Left hindlimb (tissue), 1 donor: ENCODE data around the gene FDX1.

ENCODE experiments used
- DNase-seq: peaks from one replicate; pipeline ENCODE4 v3.0.0-alpha.2; 2018

The FDX1 gene

GRCh38 chr11:110513259-110513801, 83.6 kb downstream of the FDX1 start:
- peak; percentile 79 for DNase-seq

DNA sequence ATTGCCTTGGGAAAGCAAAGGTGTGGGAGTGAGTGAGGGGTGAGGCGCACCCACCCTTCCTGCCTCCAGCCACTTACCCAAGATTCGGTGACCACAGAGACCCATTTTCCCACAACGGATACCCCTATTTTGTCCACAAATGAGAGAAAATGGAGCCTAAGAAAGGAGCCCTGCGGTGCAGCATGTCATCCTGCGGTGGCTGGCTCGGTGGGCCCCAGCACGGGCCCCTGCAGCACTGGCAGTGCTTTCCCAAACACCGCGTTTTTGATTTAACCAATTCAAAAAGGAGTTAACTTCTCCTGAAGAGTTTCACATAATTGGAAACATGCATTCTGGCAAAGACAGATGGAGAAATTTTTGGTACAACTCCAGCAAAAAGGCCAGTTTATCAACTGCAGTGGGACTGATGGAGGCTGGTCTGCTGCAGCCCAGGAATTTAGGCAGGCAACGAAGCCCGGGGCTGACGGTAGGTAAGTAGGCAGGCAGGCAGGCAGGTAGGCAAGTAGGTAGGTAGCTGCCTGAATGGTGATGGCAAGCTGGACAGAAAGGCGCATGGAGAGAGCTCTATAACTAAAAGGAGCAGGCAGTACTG, 84.2 kb downstream of the FDX1 start:
- peak; percentile 63 for DNase-seq
